CD4-positive, alpha-beta T cell (primary cell): ENCODE results near the gene C6orf141. TPM values are rescaled to one million over a fixed set of nuclear protein-coding genes. Genes with fewer than 3 reads are reported as not detected.
"Not testable (repeated sequence)": the region's sequence is repeated elsewhere in the genome, so short reads cannot be mapped to it uniquely, and the experiment has no call there.

ENCODE experiments used
- ATAC-seq: fragments of 200-7000 bp; cut with Tn5 transposase; one replicate; pipeline ENCODE4 v1.10.0; 2022; ENCODE audit warnings: mild to moderate bottlenecking; ENCODE audit not compliant: poor library complexity
- CTCF ChIA-PET: fragments of 350-600 bp; sonication (Branson Sonifier 250); formaldehyde crosslinking; loops from one replicate; lab custom pipeline; 2021; ENCODE audit warnings: antibody characterized with exemption, inconsistent platforms; lab: Charles Lee
- POLR2A ChIA-PET: fragments of 350-600 bp; sonication (Branson Sonifier 250); formaldehyde crosslinking; loops from one replicate; lab custom pipeline; 2021; ENCODE audit warnings: antibody characterized with exemption, inconsistent platforms; lab: Charles Lee
- DNase-seq, 14 experiments: peaks; one replicate each; pipeline ENCODE4 v3.0.0-alpha.2; 2013 to 2020; ENCODE audit warnings: mixed read lengths in 2 of 14
- H3K27ac ChIP-seq, 2 donors: one replicate each; pipeline versions ENCODE4 v1.5.1 to v1.7.0; 2013; ENCODE audit warnings: low read length in 2 of 2, low read depth in 1 of 2, mild to moderate bottlenecking in 1 of 2
- H3K27me3 ChIP-seq, 2 experiments: 1 replicate in 1 of 2; 2 replicates in 1 of 2; pipeline versions ENCODE4 v1.6.1 to v1.7.0; 2013; ENCODE audit warnings: low read length in 2 of 2, control low read depth in 1 of 2, mild to moderate bottlenecking in 1 of 2, moderate library complexity in 1 of 2; ENCODE audit not compliant: insufficient read depth in 2 of 2, control insufficient read depth in 1 of 2
- H3K36me3 ChIP-seq: one replicate; pipeline ENCODE4 v1.6.1; 2013; ENCODE audit warnings: low read length, control low read depth; ENCODE audit not compliant: insufficient read depth
- H3K4me1 ChIP-seq: one replicate; pipeline ENCODE4 v1.6.1; 2013; ENCODE audit warnings: low read length, control low read depth; ENCODE audit not compliant: insufficient read depth
- H3K4me3 ChIP-seq: one replicate; pipeline ENCODE4 v1.5.1; 2013; ENCODE audit warnings: mild to moderate bottlenecking, low read length, moderate library complexity
- H3K9me3 ChIP-seq, 2 experiments: 1 replicate in 1 of 2; 2 replicates in 1 of 2; pipeline versions ENCODE4 v1.6.1 to v1.7.0; 2013; ENCODE audit warnings: low read length in 2 of 2, mild to moderate bottlenecking in 2 of 2, control low read depth in 1 of 2, moderate library complexity in 1 of 2; ENCODE audit not compliant: control insufficient read depth in 1 of 2, insufficient read depth in 1 of 2
- H3K27ac Mint-ChIP-seq: one replicate; pipeline ENCODE4 v1.8.0; 2020; ENCODE audit warnings: mixed read lengths
- H3K27me3 Mint-ChIP-seq: one replicate; pipeline ENCODE4 v1.8.0; 2021; ENCODE audit warnings: mixed read lengths
- H3K36me3 Mint-ChIP-seq: one replicate; pipeline ENCODE4 v1.8.0; 2021; ENCODE audit warnings: low read depth, mixed read lengths
- H3K4me1 Mint-ChIP-seq: one replicate; pipeline ENCODE4 v1.8.0; 2021; ENCODE audit warnings: low read depth, mixed read lengths
- H3K4me3 Mint-ChIP-seq: one replicate; pipeline ENCODE4 v1.8.0; 2020; ENCODE audit warnings: mild to moderate bottlenecking, mixed read lengths
- H3K9me3 Mint-ChIP-seq: one replicate; pipeline ENCODE4 v1.8.0; 2020; ENCODE audit warnings: mixed read lengths
- intact Hi-C, 2 experiments: fragments of 100-400 bp; cut with DNase I in 1 of 2; cut with micrococcal nuclease in 1 of 2; formaldehyde crosslinking; loops; one replicate each; pipeline versions ENCODE4 v1.15.1 to v1.9.0; 2023 to 2025; cut with DNase I, micrococcal nuclease
- total RNA-seq, 174 experiments: library from RNA in 2 of 174; stranded (reverse) in 2 of 174; gene quantifications; one replicate each; pipeline ENCODE4 v1.2.3 and lab custom pipeline; 2021 to 2026
- TF ChIP-seq, protein P1 (sequence below): fragments of 200-600 bp; IDR thresholded peaks from one replicate; pipeline ENCODE4 v1.8.0; 2022; ENCODE audit warnings: antibody characterized with exemption, mild to moderate bottlenecking

C6orf141 gene
- total RNA-seq, 2 experiments from 2014 or later: not detected

DNA sequence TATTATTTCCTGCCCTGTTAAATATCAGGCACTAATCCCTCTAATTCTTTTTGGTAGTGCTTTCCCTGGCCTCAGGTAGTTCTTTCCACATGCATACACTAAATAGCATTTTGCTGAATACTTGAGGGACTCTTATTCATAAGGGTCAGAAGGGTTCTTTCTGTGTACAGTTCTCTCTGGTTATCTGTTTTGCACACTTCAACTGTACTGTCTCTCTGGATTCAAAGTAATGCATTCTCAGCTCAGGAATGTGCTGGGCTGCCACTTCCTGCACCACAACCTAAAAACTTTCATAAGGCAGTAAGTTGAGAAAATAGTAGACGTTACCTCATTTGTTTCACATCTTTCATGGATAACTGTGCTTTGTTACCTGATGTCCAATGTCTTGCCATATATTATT is 32.1 kb downstream of the C6orf141 start:
- Histone ChIP-seq H3K36me3 (no peaks in the 10 kb centered on the region), H3K27ac (no peak overlapping the region), H3K4me1 (no peaks in the 10 kb centered on the region), H3K9me3 (no peaks in the 10 kb centered on the region), H3K4me3 (no peak overlapping the region), H3K27me3 (no peaks in the 10 kb centered on the region)
- Mint-ChIP-seq H3K36me3 (no peaks in the 10 kb centered on the region), H3K27ac (no peak overlapping the region), H3K9me3 (no peaks in the 10 kb centered on the region), H3K4me3 (no peak overlapping the region), H3K4me1 (no peaks in the 10 kb centered on the region), H3K27me3 (no peaks in the 10 kb centered on the region)
- intact Hi-C loops: no loop called here
- TF ChIP-seq, protein P1, sequence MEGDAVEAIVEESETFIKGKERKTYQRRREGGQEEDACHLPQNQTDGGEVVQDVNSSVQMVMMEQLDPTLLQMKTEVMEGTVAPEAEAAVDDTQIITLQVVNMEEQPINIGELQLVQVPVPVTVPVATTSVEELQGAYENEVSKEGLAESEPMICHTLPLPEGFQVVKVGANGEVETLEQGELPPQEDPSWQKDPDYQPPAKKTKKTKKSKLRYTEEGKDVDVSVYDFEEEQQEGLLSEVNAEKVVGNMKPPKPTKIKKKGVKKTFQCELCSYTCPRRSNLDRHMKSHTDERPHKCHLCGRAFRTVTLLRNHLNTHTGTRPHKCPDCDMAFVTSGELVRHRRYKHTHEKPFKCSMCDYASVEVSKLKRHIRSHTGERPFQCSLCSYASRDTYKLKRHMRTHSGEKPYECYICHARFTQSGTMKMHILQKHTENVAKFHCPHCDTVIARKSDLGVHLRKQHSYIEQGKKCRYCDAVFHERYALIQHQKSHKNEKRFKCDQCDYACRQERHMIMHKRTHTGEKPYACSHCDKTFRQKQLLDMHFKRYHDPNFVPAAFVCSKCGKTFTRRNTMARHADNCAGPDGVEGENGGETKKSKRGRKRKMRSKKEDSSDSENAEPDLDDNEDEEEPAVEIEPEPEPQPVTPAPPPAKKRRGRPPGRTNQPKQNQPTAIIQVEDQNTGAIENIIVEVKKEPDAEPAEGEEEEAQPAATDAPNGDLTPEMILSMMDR: no peak
- DNase-seq (no peak), ATAC-seq (no peak)
- CTCF ChIA-PET: no interaction called here
- POLR2A ChIA-PET: no interaction called here

- POLR2A ChIA-PET, H3K4me1 Mint-ChIP-seq, H3K27me3 ChIP-seq, H3K27ac ChIP-seq, intact Hi-C loops, ATAC-seq, H3K4me1 ChIP-seq, H3K4me3 ChIP-seq, H3K36me3 Mint-ChIP-seq, H3K36me3 ChIP-seq, H3K27me3 Mint-ChIP-seq, H3K9me3 Mint-ChIP-seq, H3K4me3 Mint-ChIP-seq, H3K27ac Mint-ChIP-seq, H3K9me3 ChIP-seq, DNase-seq, CTCF ChIA-PET: not testable (repeated sequence)
These were observed 36.8 kb downstream of the C6orf141 start for GRCh38 chr6:49587262-49587661.

Other genes starting within 250 kb of the C6orf141 start
- 1 to 10 TPM; 6.4 to 7.2 TPM for gene MMUT, start 87.4 kb upstream of the C6orf141 start, total RNA-seq
- under 1 TPM; 0.14 to 0.30 TPM for gene CENPQ, start 87.3 kb upstream of the C6orf141 start, total RNA-seq
- not detected for gene GLYATL3, start 50.7 kb upstream of the C6orf141 start, total RNA-seq
- gene RHAG, start 86.2 kb downstream of the C6orf141 start, total RNA-seq: not detected
- not detected for gene CRISP2, start 162.9 kb downstream of the C6orf141 start, total RNA-seq
- gene CRISP3, start 193.7 kb downstream of the C6orf141 start, total RNA-seq: not detected
- gene PGK2, start 236.6 kb downstream of the C6orf141 start, total RNA-seq: not detected